RKO (cell line): ENCODE measurements around the gene DLX6.

Experiments used
- DNase-seq: peaks from one replicate; pipeline ENCODE4 v3.0.0-alpha.2; 2016; ENCODE audit warnings: low spot score

The DLX6 gene

GRCh38 chr7:97005183-97006054 lies at the start of gene DLX6:
Gene DLX6, plus strand, starts transcription at chr7:97005553. Its CDS starts 425 bp downstream, at chr7:97005978.
- DNase-seq: no peak

GRCh38 chr7:96959135-96959534 lies 46.2 kb upstream of the DLX6 start:
- DNase-seq: no peak

- peak; percentile 3 for DNase-seq
Observed at GRCh38 chr7:96962221-96962885, 43.0 kb upstream of the DLX6 start.

GRCh38 chr7:96968981-96969380 lies 36.4 kb upstream of the DLX6 start:
- DNase-seq: no peak

GRCh38 chr7:96970739-96971138 lies 34.6 kb upstream of the DLX6 start:
- DNase-seq: no peak

- no peak for DNase-seq
Observed at GRCh38 chr7:96973986-96974385, 31.4 kb upstream of the DLX6 start.

GRCh38 chr7:96976106-96976505 lies 29.2 kb upstream of the DLX6 start:
- DNase-seq: no peak

- DNase-seq: no peak
Observed at GRCh38 chr7:96977445-96977844, 27.9 kb upstream of the DLX6 start.

- DNase-seq: no peak
Observed at GRCh38 chr7:96979551-96980276, 25.6 kb upstream of the DLX6 start.

GRCh38 chr7:96982586-96982985 lies 22.8 kb upstream of the DLX6 start:
- DNase-seq: no peak

- DNase-seq: no peak
Observed at GRCh38 chr7:96985992-96986391, 19.4 kb upstream of the DLX6 start.

- DNase-seq: no peak
Observed at GRCh38 chr7:96986901-96987300, 18.5 kb upstream of the DLX6 start.

- DNase-seq: no peak
Observed at GRCh38 chr7:96987719-96988118, 17.6 kb upstream of the DLX6 start.

- no peak for DNase-seq
Observed at GRCh38 chr7:96989241-96989858, 16.0 kb upstream of the DLX6 start.

- no peak for DNase-seq
Observed at GRCh38 chr7:96989859-96990317, 15.5 kb upstream of the DLX6 start.

- no peak for DNase-seq
Observed at GRCh38 chr7:96991546-96992191, 13.7 kb upstream of the DLX6 start.

- DNase-seq: no peak
Observed at GRCh38 chr7:96992192-96993005, 13.0 kb upstream of the DLX6 start.

- DNase-seq: no peak
Observed at GRCh38 chr7:96993094-96993865, 12.1 kb upstream of the DLX6 start.

- DNase-seq: no peak
Observed at GRCh38 chr7:96993980-96994379, 11.4 kb upstream of the DLX6 start.
